HCT116 (cell line): Measurements from ENCODE around the gene FAM135A.
"Not testable (repeated sequence)": the region's sequence is repeated elsewhere in the genome, so short reads cannot be mapped to it uniquely, and the experiment has no call there.

Experiments used
- CTCF ChIP-seq, 3 experiments: fragments of 200-600 bp in 1 of 3; sonication (generic) in 1 of 3; IDR thresholded peaks in 2 of 3; conservative IDR thresholded peaks in 1 of 3; 2 replicates each; pipeline ENCODE4 v1.5.1; 2012 to 2017; ENCODE audit warnings: low read depth in 2 of 3, low read length in 2 of 3, antibody characterized with exemption in 1 of 3, borderline replicate concordance in 1 of 3, control low read depth in 1 of 3, mild to moderate bottlenecking in 1 of 3, mixed read lengths in 1 of 3, mixed run types in 1 of 3, moderate library complexity in 1 of 3; ENCODE audit not compliant: insufficient read depth in 1 of 3
- JUND ChIP-seq: IDR thresholded peaks from 2 replicates; pipeline ENCODE4 v1.6.1; 2012
- POLR2A ChIP-seq: IDR thresholded peaks from 2 replicates; pipeline ENCODE4 v1.7.0; 2011; ENCODE audit warnings: borderline replicate concordance; ENCODE audit not compliant: insufficient read depth, insufficient read length; ENCODE audit errors: extremely low read depth
- RAD21 ChIP-seq: IDR thresholded peaks from 2 replicates; pipeline ENCODE4 v1.6.1; 2012; ENCODE audit warnings: low read depth, mild to moderate bottlenecking
- SIN3A ChIP-seq: IDR thresholded peaks from 2 replicates; pipeline ENCODE4 v1.6.1; 2012; ENCODE audit warnings: low read depth

DNA sequence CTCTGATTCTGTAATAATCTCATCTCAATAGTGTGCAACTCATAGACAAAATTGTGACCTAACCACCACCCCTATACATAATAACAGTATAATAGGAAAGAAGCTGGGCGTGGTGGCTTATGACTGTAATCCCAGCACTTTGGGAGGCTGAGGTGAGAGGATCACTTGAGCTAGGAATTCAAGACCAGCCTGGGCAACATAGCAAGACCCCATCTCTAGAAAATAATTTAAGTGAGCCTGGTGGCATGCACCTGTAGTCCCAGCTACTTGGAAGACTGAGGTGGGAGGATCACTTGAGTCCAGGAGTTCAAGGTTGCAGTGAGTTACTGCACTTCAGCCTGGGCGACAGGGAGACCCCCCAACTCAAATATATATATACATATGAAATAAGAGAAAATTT, 149.1 kb downstream of the FAM135A start:
- not testable (repeated sequence) for TF ChIP-seq RAD21; CTCF (IDR thresholded peaks at IDR 0.05 in 2 of 3, conservative IDR thresholded peaks at IDR 0.05 in 1 of 3; ENCODE audit: borderline replicate concordance in 1 of 3, insufficient read depth in 1 of 3, low read depth in 2 of 3, low read length in 2 of 3); SIN3A; POLR2A; JUND
